Measurements from ENCODE around the gene TUSC7. TPM values are rescaled to one million over a fixed set of nuclear protein-coding genes. Genes with fewer than 3 reads are reported as not detected.

Gene TUSC7
- total RNA-seq = not detected in 2 replicates

DNA sequence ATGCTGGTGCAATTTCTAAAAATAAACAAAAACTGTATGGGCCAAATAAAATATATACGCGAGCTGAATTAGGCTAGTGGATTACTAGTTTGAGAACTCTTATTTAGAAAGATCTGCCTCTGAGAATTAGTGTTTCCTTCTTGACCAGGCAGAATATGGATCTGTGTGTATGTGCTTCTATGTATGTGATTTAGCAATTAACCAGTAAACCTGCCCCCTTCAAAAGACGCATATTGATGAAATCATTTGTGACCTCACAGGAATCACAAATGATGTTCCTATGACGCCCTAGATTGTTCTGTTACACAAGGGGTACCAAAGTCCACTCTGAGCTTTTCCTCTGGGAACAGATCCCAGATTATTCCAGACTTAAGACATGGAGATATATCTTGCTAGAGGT is at the start of gene TUSC7:
Gene TUSC7, plus strand, starts transcription at position 301 of the 400 bp plus-strand sequence.

